HS-27A (cell line): ENCODE measurements around the gene MINDY3.
"Not testable (repeated sequence)": the region's sequence is repeated elsewhere in the genome, so short reads cannot be mapped to it uniquely, and the experiment has no call there.

Experiments
- DNase-seq: peaks from one replicate; pipeline ENCODE4 v3.0.0-alpha.2; 2012; ENCODE audit warnings: low read depth, missing footprints

Gene MINDY3

DNA sequence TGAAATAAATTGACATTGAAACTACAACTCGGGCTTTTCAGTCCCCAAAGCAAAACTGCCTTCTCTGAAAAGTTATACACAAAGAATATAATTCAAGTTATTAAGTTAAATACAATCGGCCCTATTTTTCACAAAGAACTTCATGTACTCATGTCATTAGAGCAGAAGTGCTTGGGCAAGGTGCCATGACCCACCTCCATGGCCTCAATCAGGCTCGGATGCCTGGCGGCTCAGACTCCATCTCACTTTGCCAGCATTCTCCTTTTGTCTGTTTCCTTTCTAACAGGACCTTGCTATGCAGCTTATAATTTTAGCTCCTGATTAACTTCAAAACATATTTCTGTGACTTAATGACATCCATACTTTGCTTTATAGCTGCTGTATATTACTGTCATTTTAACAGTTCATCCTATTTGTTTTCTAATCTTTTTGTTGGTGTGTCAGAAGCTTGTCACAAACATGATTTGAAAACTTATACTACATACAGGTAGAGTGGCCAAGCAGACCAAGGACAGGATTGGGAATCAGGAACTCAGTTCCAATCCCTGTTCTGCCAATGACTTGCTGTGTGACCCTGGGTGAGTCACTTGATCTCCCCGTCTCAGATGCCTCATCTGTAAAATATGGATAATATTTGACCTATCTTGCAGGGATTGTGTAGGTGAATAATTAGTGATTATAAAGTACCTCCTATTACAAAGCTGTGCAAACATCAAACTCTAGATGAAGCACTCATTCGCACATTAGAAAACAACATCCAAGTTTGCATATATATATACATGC is 79.8 kb downstream of the MINDY3 start:
- DNase-seq = no peak

DNA sequence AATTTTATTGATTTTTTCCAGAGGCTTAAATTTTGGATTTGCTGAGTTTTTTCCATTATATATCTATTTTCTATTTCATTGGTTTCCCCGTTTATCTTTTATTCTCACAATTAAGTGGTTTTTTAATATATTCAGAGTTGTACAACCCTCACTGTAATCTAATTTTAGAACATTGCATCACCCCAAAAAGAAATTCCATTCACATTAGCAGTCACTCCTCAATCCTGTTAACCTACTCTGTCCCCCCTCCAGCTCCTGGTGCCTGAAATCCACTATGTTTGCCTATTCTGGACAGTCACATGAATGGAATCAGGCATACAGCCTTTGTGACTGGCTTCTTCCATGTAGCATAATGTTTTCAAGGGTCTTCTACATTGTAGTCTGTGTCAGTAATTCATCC is 84.8 kb downstream of the MINDY3 start:
- DNase-seq = peak; percentile 24

DNA sequence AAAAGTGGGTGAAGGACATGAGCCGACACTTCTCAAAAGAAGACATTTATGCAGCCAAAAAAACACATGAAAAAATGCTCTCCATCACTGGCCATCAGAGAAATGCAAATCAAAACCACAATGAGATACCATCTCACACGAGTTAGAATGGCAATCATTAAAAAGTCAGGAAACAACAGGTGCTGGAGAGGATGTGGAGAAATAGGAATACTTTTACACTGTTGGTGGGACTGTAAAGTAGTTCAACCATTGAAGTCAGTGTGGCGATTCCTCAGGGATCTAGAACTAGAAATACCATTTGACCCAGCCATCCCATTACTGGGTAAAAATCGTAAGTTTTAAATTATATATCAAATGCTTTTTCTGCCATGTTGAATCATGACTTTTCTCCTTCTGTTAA is 85.8 kb downstream of the MINDY3 start:
- not testable (repeated sequence) for DNase-seq

DNA sequence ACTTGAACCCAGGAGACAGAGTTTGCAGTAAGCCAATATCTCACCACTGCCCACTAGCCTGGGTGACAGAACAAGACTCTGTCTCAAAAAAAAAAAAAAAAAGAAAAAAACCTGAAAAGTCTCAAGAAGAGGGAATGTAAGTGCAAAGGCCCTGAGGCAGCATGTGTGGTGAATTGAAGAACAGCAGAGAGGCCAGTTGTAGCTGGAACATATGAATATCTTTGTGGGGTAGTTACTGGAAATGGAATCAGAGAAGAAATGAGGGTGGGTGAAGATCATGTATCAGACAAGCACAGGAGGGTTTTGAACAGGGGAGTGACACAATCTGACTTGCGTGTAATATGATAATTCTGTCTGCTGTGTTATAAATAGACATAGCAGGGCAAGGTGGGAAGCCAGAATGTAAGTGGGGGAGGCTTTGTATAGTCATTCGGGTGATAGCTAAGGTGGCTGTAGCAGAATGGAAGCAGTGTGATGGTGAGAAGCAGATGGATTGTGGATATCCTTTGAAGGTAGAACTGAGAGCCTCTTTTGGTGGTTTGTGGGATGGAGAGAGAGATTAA is 95.3 kb downstream of the MINDY3 start:
- no peak for DNase-seq

DNA sequence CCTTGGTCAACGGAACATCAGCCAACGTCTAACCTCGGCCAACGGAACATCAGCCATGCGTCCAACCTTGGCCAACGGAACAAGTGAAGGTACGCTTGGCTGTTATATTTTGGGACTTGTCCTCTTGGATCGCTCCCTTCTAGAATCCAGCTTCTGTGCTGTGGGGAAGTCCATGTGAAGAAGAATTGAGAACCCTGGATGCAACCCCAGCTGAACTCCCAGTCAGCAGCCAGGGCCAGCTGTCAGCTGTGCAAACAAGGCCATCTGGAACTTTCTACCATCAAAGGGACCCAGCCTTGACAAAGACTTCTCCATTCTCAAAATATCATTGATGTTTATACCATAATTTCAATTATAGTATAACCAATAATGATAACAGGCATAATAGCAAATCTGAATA is 97.3 kb downstream of the MINDY3 start:
- DNase-seq = no peak

DNA sequence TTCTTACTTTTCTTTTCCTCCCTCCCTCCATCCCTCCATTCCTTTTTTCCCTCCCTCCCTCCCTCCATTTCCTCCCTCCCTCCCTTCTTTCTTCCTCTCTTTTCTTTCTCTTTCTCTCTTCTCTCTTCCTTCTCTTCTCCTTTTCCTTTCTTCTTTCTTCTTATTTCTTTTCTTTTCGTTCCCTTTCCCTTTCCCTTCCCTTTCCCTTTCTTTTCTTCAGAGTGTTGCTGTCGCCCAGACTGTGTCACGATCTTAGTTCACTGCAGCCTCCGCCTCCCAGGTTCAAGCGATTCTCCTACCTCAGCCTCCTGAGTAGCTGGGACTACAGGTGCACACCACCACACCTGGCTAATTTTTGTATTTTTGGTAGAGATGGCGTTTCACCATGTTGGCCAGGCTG is 98.1 kb downstream of the MINDY3 start:
- DNase-seq = not testable (repeated sequence)

DNA sequence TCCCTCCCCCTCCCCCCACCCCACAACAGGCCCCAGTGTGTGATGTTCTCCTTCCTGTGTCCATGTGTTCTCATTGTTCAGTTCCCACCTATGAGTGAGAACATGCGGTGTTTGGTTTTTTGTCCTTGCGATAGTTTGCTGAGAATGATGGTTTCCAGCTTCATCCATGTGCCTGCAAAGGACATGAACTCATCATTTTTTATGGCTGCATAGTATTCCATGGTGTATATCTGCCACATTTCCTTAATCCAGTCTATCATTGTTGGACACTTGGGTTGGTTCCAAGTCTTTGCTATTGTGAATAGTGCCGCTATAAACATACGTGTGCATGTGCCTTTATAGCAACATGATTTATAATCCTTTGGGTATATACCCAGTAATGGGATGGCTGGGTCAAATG is 99.1 kb downstream of the MINDY3 start:
- DNase-seq = not testable (repeated sequence)

DNA sequence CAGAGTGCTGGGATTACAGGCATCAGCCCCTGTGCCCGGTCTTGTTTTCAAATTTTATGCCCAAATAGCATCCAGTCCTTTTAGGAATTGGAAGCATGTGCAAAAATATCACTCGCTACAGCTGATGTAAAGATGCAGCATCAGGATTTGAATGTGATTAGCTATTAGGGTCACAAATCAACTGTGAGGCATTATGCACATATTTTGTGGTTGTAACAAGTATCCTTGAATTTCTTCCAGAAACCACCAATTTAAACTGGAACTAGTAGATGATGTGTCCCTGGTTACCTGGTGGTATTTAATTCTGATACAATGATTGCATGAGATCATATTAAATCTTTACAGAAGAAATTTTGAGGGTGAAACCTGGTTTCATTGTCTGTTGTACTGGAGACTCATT is 99.6 kb downstream of the MINDY3 start:
- no peak for DNase-seq

DNA sequence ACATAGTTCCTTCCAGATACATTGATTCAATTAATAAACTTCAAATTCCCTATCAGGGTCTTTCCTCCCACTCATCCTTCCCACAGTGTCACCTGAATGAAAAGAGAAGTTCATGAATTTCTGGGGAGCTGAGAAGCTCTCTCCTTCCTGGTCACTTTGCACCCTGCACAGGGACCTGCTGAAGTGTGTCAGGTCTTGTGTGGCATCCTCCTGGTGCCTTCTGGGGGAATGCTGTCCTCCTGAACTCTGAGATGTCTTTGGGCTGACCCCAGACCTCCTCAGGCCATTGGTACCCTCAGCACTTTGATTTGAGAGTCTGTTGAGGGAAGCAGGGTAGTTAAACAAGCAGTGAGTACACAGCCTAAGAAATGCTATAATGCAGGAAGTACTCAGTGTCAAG is 101.0 kb downstream of the MINDY3 start:
- no peak for DNase-seq

DNA sequence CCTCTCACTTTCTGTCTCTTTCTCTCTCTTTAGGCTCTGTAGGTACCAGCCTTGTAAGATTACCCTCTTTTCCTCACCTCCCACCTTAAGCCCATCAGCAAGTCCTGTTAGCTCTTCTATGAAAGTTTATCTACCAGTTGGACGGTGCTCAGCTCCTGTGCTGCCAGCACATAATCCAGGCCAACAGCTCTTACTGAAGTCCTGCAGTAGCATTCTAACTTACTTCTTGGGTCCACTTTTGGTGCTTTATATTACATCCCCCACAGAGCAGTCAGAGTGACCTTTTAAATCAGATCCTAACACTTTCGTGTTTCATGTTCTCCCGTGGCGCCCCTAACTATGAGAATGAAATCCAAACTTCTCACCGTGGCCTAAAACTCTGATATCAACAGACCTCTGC is 101.7 kb downstream of the MINDY3 start:
- no peak for DNase-seq

DNA sequence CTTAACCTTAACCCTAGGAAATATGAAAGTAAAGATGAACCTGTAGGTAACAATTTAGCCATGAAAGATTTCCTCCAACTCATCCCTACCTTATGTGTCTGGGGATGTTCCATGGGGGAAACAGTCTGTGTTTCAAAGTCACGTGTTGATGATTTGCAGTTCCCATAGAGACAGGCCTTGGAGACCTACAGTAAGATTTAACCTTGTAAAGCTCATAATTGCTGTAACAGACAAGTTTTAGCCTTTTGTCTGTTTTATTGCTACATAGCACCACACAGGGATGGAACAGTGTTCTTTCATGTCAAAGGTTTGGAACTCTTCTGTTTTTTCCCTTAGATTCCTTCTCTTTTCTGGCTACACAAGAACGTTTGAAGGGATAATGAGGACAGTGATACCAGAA is 105.4 kb downstream of the MINDY3 start:
- no peak for DNase-seq

DNA sequence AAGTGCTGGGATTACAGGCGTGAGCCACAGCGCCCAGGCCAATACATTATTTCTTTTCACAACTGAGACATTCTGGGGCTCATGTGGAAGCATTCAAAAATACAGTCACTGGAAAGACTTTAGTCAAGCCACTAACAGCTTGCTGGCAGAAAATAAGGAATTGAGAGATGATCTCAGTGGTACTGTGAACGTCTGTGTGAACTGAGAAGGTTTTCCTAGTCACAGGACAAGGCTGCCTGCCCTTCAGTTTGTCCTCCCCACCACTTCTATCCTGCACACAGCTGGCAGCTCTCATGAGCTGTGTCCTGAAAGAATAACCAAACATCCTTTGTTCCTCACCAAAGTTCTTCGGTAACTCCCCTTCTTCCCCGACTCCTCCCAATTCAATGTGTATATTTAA is 109.3 kb downstream of the MINDY3 start:
- DNase-seq = no peak

DNA sequence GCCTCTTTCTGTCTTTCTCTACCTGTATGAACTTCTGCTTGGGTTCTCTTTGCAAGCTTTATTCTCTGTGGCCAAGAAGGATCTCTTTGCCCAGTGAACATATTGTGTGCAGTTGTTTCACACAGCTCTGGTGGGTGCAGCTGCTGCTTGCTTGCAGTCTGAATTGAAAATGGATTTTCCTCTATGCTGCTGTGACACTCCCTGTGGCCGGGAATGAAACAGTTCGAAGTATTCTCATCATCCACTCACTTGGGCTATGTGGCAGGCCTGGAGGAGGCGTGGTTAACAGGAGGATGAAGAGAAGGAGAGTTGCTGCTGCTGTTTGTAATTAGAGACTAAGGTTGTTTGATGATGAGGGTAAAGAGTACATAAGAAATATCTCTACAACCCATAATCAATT is 112.2 kb downstream of the MINDY3 start:
- DNase-seq = no peak

DNA sequence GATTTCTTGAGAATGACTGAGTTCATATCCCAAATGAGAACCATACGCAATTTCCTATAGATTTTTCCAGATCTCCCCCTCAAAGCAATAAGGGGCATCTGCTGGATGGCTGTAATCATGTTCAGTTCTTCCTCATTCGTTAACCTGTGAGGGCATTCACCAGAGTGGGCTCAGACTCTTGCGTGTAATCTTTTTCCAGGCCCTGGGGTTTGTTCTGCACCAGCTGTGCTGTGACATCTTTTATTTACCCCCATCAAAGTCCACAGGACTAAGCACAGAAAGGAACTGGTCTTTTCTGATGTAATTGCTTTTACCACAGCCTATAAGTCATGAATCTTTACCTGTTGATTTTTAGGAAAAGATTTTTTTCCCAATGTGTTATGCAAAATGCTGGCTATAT is 112.7 kb downstream of the MINDY3 start:
- no peak for DNase-seq

DNA sequence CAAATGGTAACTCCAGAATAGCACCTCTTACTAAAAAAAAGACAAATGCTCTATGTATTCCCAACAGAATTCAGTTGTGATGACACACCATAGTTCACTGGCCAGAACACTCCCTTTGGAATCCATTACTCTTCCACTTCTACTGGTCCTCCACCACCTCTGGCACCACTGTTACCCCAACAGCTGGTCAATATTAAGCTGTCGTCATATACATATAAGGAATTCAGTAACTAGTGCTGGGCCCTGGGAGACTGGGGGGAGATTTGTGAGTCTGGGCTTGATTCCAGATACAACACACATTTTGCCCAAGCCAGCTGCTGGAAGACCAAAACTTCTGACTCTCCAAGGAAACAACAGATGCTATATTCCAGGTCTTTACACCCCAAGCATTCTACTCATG is 114.6 kb downstream of the MINDY3 start:
- DNase-seq = no peak

DNA sequence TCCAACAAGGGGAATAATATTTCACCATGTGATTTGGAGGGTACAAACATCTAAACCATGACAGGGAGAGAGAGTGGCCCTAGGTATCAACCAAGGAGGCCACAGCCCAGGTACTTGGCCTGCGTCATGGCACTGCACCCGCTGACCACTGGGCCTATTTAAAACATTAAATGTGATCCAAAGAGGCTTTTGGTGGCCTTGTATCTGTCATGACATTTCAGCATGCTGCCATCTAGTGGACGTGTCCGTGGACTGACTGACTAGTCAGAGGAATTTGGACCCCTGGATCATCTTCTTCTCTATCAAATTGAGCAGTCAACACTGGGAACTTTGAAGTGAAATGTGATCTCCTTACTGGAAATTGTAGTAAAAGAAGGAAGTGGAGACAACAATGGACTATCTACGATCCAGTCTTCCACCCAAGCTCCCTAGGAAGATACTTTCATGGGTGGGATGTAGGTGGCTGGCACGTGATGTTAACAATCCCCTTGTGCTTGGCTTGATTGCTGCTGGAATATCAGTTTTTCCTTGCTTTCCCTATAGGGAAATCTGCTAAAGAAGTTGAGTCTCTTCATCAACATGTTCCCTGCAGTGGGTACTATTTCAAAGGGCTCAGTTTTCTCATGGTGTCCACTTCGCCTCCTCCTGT is 116.0 kb downstream of the MINDY3 start:
- DNase-seq = peak; percentile 1

DNA sequence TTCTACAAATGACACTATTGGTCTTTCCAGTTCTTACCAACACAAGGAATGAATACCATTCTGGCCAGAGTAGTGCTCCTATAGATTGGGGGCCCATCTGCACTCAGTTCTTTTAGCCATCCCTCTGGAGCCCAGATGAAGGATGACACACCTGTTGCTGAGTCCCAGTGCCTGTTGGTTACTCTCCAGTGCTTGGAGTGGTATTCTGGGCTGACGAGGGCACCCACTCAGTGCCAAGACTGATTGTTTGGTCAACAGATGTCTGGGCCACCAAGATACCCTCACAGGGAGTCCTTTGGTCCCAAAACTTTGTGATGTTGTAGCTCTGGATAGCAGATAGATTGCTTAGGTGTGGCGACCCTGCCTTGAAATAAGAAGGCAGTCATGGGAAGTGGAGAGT is 116.9 kb downstream of the MINDY3 start:
- DNase-seq = no peak

DNA sequence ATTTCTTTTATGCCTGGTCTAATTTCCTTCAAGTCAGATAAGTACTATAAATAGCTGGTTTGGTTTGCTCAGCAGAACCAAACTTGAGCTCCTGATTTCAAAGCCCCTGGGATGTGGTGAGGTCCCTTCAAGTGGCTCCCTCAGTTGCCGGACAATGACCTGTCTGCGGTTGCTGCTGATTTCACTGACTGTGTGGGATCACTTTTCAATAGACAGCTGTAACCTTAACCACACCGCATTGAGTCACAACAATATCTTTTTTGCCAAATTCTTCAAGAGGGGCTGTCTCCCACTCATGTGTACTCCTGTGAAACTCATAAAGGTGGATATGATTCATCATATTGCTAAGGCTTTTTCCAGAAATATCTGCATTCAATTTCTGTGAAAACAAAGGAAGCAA is 117.5 kb downstream of the MINDY3 start:
- no peak for DNase-seq

DNA sequence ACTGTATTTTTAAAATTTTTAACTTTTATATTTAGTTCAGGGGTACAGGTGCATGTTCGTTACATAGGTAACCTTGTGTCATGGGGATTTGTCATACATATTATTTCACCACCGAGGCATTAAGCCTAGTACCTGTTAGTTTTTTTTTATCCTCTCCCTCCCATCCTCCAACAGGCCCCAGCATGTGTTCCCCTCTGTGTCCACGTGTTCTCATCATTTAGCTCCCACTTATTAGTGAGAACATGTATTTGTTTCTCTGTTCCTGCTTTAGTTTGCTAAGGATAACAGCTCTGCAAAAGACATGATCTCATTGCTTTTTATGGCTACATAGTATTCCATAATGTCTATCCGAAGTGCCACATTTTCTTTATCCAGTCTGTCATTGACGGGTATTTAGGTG is 118.2 kb downstream of the MINDY3 start:
- DNase-seq = no peak

DNA sequence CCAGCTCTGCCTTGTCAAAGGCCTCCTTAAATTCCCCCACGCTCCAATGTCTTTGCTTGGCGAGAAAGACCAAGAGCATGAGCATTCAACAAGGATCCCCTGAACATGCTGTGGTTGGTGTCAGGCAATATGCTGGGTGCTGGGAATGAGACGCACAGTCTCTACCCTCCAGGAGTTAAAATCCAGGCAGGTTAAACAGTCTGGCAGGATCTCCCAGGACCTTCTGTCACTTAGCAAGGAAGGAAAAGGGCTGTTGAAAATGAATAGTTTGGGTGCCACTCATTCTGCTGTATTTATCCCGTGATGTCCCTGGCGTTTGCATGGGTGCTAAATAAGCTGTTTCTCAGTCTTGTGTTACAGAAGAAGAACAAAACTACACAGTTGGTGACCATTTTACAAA is 118.7 kb downstream of the MINDY3 start:
- DNase-seq = no peak

DNA sequence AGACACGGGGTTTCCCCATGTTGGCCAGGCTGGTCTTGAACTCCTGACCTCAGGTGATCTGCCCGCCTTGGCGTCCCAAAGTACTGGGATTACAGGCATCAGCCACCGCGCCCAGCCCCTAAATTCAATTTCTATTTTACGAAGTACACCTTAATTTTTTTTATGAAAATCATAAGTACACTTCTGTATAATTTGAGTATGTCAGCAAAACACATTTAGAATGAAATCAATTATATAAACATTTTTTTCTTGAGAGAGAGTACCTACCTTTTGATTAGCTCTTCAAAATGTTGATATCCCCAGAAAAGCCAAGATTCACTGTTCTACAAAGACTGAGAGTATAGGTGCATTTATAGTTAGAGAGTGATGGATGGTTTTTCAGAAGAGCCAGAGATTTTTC is 120.0 kb downstream of the MINDY3 start:
- DNase-seq = no peak

DNA sequence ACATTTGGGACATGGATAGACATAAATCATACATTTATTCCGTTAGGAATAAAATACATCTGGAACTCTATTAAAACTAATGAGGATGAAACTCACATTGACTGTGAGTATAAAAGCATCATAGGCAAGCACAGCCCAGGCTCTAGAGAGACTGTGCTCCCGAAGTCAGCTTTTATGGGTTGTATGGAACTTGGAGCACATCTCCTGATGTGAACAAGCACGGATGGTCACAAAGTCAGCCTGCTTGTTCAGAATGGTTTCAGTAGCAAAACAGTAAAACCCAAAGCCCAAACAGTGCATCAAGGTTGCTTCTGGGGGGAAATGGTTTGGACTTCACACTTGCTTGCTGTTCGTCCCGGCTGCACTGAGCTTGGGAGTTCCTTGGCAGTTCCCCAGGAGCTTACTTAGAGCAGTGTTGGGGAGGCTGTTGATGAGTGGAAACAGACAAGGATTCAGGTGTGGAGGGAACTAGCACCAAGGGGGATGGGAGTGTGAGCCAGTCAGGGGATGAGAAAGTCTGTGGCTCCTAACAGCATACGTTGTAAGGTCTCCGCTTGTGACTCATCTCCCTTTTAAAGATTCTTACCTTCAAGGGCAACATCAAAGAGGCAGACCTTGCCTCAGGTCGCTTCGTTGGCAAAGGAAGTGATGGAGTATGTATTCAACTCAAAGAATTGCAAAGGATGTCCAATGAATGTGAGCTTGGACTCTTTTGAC is 120.9 kb downstream of the MINDY3 start:
- no peak for DNase-seq
